ENCODE data around the gene FREM2. TPM values are rescaled to one million over a fixed set of nuclear protein-coding genes. Genes with fewer than 3 reads are reported as not detected.

FREM2 gene
- total and polyA plus RNA-seq, 9 of the 15 experiments (the other 6 are each of a cell fraction or from before 2014, with no cell fraction given), result under 0.01 to 0.02 TPM; not detected in 7

- in situ Hi-C loops (cut with MboI) (no loop called here), intact Hi-C loops (cut with micrococcal nuclease) (no loop called here)
- H3K9me1 ChIP-seq (ENCODE audit: control insufficient read depth, insufficient read depth, low read length), result no peaks in the 10 kb centered on the region
- no peaks in the 10 kb centered on the region for H3K36me3 ChIP-seq (ENCODE audit: control insufficient read depth, insufficient read depth, low read length)
- no peaks in the 10 kb centered on the region for H3K79me2 ChIP-seq (ENCODE audit: control insufficient read depth, insufficient read depth, low read length)
- H2AFZ ChIP-seq (ENCODE audit: low read depth, low read length), result no peak overlapping the region
- no peak overlapping the region for H3K4me3 ChIP-seq
- ChIA-PET CTCF (ENCODE audit: low intra/inter-chr PET ratio) (no interaction called here), POLR2A (no interaction called here)
- no peak overlapping the region for H3K9ac ChIP-seq (ENCODE audit: insufficient read depth in 1 of 2, low read depth in 2 of 2, low read length in 2 of 2)
- no peak for DNase-seq (ENCODE audit: extremely low read depth in 1 of 4, low spot score in 3 of 4)
- TF ChIP-seq CBX1 (IDR thresholded peaks at IDR 0.05; ENCODE audit: low read depth) (no peak), IRF9 (tag; IDR thresholded peaks at IDR 0.05) (no peak), ZNF174 (CRISPR knock-in tag; IDR thresholded peaks at IDR 0.05) (no peak), ZFP30 (CRISPR knock-in tag; IDR thresholded peaks at IDR 0.05; ENCODE audit: borderline replicate concordance) (no peak), KHSRP (IDR thresholded peaks at IDR 0.05) (no peak), CEBPG (CRISPR knock-in tag; IDR thresholded peaks at IDR 0.05) (no peak), CEBPG (tag; conservative IDR thresholded peaks at IDR 0.05 in 1 of 2, IDR thresholded peaks at IDR 0.05 in 1 of 2) (no peak), CGGBP1 (CRISPR knock-in tag; IDR thresholded peaks at IDR 0.05) (no peak), POLR3G (IDR thresholded peaks at IDR 0.05; ENCODE audit: extremely low read depth, insufficient read length, insufficient replicate concordance) (no peak), ZSCAN32 (CRISPR knock-in tag; IDR thresholded peaks at IDR 0.05) (no peak), BDP1 (IDR thresholded peaks at IDR 0.05; ENCODE audit: insufficient read depth, insufficient read length) (no peak), CHD4 (IDR thresholded peaks at IDR 0.05; ENCODE audit: insufficient read depth, insufficient replicate concordance, low read depth, low read length, poor library complexity, severe bottlenecking) (no peak), SETDB1 (IDR thresholded peaks at IDR 0.05; ENCODE audit: low read length) (no peak), NFIC (IDR thresholded peaks at IDR 0.05) (no peak)
- no peak for FAIRE-seq
- ATAC-seq, result no peak
- 0% methylated on average over 4 of the region's 4 CpGs for WGBS (ENCODE audit: insufficient coverage, low coverage, missing lambda C conversion rate)
- H3K9me3 ChIP-seq (replicated peaks; ENCODE audit: control insufficient read depth, insufficient read depth, low read depth, low read length), result no peaks in the 10 kb centered on the region
- no TSS peak for BruUV-seq (replicated peaks)
- H3K4me1 ChIP-seq (replicated peaks in 1 of 2; ENCODE audit: control insufficient read depth in 2 of 2, insufficient read depth in 2 of 2, low read length in 2 of 2), result no peaks in the 10 kb centered on the region
- no peaks in the 10 kb centered on the region for H4K20me1 ChIP-seq (replicated peaks; ENCODE audit: control insufficient read depth, insufficient read depth, low read length)
- no peaks in the 10 kb centered on the region for H3K27me3 ChIP-seq (ENCODE audit: control insufficient read depth in 2 of 2, insufficient read depth in 2 of 2, low read length in 2 of 2)
- no peak overlapping the region for H3K27ac ChIP-seq (ENCODE audit: extremely low read depth, low read depth, low read length)
- H3K4me2 ChIP-seq (ENCODE audit: insufficient read depth, low read length), result no peak overlapping the region
Observed at GRCh38 chr13:38743466-38743865, 56.6 kb downstream of the FREM2 start.
